WTC11 (cell line): ENCODE data around the gene MLXIPL. TPM values are rescaled to one million over a fixed set of nuclear protein-coding genes. Genes with fewer than 3 reads are reported as not detected.
A peak's percentile ranks its signal among the peaks of the same experiment; 100 is the strongest.

Source experiments
- CREB1 ChIP-seq: sonication (generic); formaldehyde crosslinking; IDR thresholded peaks from 2 replicates; pipeline ENCODE4 v1.8.0; 2023; ENCODE audit warnings: mild to moderate bottlenecking, missing genetic modification reagents
- CREM ChIP-seq: sonication (generic); formaldehyde crosslinking; IDR thresholded peaks from 2 replicates; pipeline ENCODE4 v1.8.1; 2022; ENCODE audit warnings: mild to moderate bottlenecking, missing genetic modification reagents, moderate library complexity
- ESRRA ChIP-seq: sonication (generic); formaldehyde crosslinking; IDR thresholded peaks from 2 replicates; pipeline ENCODE4 v1.8.1; 2022; ENCODE audit warnings: mild to moderate bottlenecking, missing genetic modification reagents, borderline replicate concordance
- ETV6 ChIP-seq: sonication (generic); formaldehyde crosslinking; IDR thresholded peaks from 2 replicates; pipeline ENCODE4 v1.8.1; 2022; ENCODE audit warnings: mild to moderate bottlenecking, missing genetic modification reagents
- JAZF1 ChIP-seq: fragments of 250-450 bp; sonication (Bioruptor Pico); IDR thresholded peaks from 2 replicates; pipeline ENCODE4 v1.9.0; 2021; ENCODE audit warnings: moderate library complexity, mild to moderate bottlenecking, inconsistent platforms
- RELA ChIP-seq: sonication (generic); formaldehyde crosslinking; IDR thresholded peaks from 2 replicates; pipeline ENCODE4 v1.8.1; 2022; ENCODE audit warnings: missing genetic modification reagents, mild to moderate bottlenecking, borderline replicate concordance
- ZNF219 ChIP-seq: sonication (generic); formaldehyde crosslinking; IDR thresholded peaks from 2 replicates; pipeline ENCODE4 v1.8.0; 2023; ENCODE audit warnings: missing genetic modification reagents, mild to moderate bottlenecking, borderline replicate concordance
- ZNF263 ChIP-seq: sonication (generic); formaldehyde crosslinking; IDR thresholded peaks from 2 replicates; pipeline ENCODE4 v1.8.1; 2022; ENCODE audit warnings: low read depth, mild to moderate bottlenecking, moderate library complexity, missing genetic modification reagents
- ZNF317 ChIP-seq: sonication (generic); formaldehyde crosslinking; IDR thresholded peaks from 2 replicates; pipeline ENCODE4 v1.8.1; 2023; ENCODE audit warnings: low read depth, mild to moderate bottlenecking, moderate library complexity, missing genetic modification reagents, borderline replicate concordance
- ZNF416 ChIP-seq: fragments of 250-450 bp; sonication (Bioruptor Pico); IDR thresholded peaks from 2 replicates; pipeline ENCODE4 v1.9.0; 2021; ENCODE audit warnings: mild to moderate bottlenecking, inconsistent platforms
- total RNA-seq: library from RNA; stranded (reverse); gene quantifications from 3 replicates; pipeline ENCODE4 v1.2.3, GENCODE V29; 2021
- TF ChIP-seq, protein P1 (sequence below): sonication (generic); formaldehyde crosslinking; IDR thresholded peaks from 2 replicates; pipeline ENCODE4 v1.8.1; 2023; ENCODE audit warnings: mild to moderate bottlenecking, missing genetic modification reagents, borderline replicate concordance
- TF ChIP-seq, protein P2 (sequence below): sonication (generic); formaldehyde crosslinking; IDR thresholded peaks from 2 replicates; pipeline ENCODE4 v1.8.1; 2022; ENCODE audit warnings: low read depth, missing genetic modification reagents, borderline replicate concordance
- TF ChIP-seq, protein P3 (sequence below): fragments of 250-450 bp; sonication (Bioruptor Pico); IDR thresholded peaks from 2 replicates; pipeline ENCODE4 v2.1.2; 2022; ENCODE audit warnings: mild to moderate bottlenecking, moderate library complexity
- TF ChIP-seq, protein P4 (sequence below): sonication (generic); formaldehyde crosslinking; IDR thresholded peaks from 2 replicates; pipeline ENCODE4 v1.8.0; 2023; ENCODE audit warnings: mild to moderate bottlenecking, missing genetic modification reagents
- TF ChIP-seq, protein P5 (sequence below): sonication (generic); formaldehyde crosslinking; IDR thresholded peaks from 2 replicates; pipeline ENCODE4 v1.8.1; 2022; ENCODE audit warnings: missing genetic modification reagents, borderline replicate concordance
- TF ChIP-seq, protein P6 (sequence below): fragments of 250-450 bp; sonication (Bioruptor Pico); IDR thresholded peaks from 2 replicates; pipeline ENCODE4 v1.9.0; 2021; ENCODE audit warnings: mild to moderate bottlenecking
- TF ChIP-seq, protein P7 (sequence below): sonication (generic); formaldehyde crosslinking; conservative IDR thresholded peaks from 2 replicates; pipeline ENCODE4 v1.8.1; 2023; ENCODE audit warnings: mild to moderate bottlenecking, low read depth, missing genetic modification reagents, moderate library complexity
- TF ChIP-seq, protein P8 (sequence below): sonication (generic); formaldehyde crosslinking; IDR thresholded peaks from 2 replicates; pipeline ENCODE4 v1.8.1; 2022; ENCODE audit warnings: mild to moderate bottlenecking, missing genetic modification reagents, moderate library complexity, borderline replicate concordance

Gene MLXIPL
- total RNA-seq, 1 experiment from 2014 or later = 20.4 TPM

DNA sequence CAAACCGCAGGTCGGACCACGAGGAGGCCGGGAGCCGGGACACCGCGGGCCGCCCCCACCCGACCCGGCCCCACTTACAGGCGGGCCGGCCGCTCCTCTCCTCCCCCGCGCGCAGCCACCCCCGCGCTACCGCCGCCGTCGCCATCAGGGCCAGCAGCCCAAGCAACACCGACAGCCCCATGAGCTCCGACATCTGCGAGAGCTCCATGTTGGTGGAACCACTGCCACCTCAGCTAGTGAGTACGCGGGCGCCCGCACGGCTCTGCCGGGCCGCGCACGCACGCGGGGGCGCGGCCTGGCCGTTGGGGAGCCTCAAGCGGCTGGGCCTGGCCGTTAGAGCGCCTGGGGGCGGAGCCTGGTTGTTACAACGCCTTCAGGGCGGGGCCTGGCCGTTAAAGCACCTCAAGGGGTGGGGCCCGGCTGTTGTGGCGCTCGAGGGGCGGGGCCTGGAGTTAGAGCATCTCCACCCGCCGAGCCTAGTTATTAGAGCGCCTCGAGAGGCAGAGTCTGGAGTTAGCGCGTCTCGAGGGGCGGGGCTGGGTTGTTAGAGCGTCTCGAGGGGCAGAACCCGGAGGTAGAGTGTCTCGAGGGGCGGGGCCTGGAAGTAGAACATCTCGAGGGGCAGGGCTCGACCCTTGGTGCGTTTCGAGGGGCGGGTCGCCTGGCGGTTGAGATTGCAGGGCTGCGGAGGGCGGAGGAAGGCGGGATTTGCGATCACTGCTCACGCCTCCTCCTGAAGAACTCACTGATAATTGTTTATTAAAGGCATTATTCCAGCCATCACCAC lies 45.8 kb downstream of the MLXIPL start, which contains the start of gene TBL2 (continued):
- TF ChIP-seq, protein P1, sequence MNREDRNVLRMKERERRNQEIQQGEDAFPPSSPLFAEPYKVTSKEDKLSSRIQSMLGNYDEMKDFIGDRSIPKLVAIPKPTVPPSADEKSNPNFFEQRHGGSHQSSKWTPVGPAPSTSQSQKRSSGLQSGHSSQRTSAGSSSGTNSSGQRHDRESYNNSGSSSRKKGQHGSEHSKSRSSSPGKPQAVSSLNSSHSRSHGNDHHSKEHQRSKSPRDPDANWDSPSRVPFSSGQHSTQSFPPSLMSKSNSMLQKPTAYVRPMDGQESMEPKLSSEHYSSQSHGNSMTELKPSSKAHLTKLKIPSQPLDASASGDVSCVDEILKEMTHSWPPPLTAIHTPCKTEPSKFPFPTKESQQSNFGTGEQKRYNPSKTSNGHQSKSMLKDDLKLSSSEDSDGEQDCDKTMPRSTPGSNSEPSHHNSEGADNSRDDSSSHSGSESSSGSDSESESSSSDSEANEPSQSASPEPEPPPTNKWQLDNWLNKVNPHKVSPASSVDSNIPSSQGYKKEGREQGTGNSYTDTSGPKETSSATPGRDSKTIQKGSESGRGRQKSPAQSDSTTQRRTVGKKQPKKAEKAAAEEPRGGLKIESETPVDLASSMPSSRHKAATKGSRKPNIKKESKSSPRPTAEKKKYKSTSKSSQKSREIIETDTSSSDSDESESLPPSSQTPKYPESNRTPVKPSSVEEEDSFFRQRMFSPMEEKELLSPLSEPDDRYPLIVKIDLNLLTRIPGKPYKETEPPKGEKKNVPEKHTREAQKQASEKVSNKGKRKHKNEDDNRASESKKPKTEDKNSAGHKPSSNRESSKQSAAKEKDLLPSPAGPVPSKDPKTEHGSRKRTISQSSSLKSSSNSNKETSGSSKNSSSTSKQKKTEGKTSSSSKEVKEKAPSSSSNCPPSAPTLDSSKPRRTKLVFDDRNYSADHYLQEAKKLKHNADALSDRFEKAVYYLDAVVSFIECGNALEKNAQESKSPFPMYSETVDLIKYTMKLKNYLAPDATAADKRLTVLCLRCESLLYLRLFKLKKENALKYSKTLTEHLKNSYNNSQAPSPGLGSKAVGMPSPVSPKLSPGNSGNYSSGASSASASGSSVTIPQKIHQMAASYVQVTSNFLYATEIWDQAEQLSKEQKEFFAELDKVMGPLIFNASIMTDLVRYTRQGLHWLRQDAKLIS = no peak
- TF ChIP-seq, protein P2, sequence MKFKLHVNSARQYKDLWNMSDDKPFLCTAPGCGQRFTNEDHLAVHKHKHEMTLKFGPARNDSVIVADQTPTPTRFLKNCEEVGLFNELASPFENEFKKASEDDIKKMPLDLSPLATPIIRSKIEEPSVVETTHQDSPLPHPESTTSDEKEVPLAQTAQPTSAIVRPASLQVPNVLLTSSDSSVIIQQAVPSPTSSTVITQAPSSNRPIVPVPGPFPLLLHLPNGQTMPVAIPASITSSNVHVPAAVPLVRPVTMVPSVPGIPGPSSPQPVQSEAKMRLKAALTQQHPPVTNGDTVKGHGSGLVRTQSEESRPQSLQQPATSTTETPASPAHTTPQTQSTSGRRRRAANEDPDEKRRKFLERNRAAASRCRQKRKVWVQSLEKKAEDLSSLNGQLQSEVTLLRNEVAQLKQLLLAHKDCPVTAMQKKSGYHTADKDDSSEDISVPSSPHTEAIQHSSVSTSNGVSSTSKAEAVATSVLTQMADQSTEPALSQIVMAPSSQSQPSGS (CRISPR knock-in tag) = no peak
- TF ChIP-seq CREM (CRISPR knock-in tag) = no peak
- TF ChIP-seq, protein P3, sequence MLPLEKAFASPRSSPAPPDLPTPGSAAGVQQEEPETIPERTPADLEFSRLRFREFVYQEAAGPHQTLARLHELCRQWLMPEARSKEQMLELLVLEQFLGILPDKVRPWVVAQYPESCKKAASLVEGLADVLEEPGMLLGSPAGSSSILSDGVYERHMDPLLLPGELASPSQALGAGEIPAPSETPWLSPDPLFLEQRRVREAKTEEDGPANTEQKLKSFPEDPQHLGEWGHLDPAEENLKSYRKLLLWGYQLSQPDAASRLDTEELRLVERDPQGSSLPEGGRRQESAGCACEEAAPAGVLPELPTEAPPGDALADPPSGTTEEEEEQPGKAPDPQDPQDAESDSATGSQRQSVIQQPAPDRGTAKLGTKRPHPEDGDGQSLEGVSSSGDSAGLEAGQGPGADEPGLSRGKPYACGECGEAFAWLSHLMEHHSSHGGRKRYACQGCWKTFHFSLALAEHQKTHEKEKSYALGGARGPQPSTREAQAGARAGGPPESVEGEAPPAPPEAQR (CRISPR knock-in tag) = no peak
- TF ChIP-seq ZNF219 (CRISPR knock-in tag) = peak; percentile 36; the same call in 1 of the 2 replicates
- 0 out of 2 replicates have a peak, but pooled peaks have one; percentile 50 for TF ChIP-seq ZNF317 (CRISPR knock-in tag)
- TF ChIP-seq ETV6 (CRISPR knock-in tag) = peak; percentile 50
- 0 out of 2 replicates have a peak, but pooled peaks have one; percentile 37 for TF ChIP-seq ZNF416
- TF ChIP-seq, protein P4, sequence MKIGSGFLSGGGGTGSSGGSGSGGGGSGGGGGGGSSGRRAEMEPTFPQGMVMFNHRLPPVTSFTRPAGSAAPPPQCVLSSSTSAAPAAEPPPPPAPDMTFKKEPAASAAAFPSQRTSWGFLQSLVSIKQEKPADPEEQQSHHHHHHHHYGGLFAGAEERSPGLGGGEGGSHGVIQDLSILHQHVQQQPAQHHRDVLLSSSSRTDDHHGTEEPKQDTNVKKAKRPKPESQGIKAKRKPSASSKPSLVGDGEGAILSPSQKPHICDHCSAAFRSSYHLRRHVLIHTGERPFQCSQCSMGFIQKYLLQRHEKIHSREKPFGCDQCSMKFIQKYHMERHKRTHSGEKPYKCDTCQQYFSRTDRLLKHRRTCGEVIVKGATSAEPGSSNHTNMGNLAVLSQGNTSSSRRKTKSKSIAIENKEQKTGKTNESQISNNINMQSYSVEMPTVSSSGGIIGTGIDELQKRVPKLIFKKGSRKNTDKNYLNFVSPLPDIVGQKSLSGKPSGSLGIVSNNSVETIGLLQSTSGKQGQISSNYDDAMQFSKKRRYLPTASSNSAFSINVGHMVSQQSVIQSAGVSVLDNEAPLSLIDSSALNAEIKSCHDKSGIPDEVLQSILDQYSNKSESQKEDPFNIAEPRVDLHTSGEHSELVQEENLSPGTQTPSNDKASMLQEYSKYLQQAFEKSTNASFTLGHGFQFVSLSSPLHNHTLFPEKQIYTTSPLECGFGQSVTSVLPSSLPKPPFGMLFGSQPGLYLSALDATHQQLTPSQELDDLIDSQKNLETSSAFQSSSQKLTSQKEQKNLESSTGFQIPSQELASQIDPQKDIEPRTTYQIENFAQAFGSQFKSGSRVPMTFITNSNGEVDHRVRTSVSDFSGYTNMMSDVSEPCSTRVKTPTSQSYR = no peak
- TF ChIP-seq, protein P5, sequence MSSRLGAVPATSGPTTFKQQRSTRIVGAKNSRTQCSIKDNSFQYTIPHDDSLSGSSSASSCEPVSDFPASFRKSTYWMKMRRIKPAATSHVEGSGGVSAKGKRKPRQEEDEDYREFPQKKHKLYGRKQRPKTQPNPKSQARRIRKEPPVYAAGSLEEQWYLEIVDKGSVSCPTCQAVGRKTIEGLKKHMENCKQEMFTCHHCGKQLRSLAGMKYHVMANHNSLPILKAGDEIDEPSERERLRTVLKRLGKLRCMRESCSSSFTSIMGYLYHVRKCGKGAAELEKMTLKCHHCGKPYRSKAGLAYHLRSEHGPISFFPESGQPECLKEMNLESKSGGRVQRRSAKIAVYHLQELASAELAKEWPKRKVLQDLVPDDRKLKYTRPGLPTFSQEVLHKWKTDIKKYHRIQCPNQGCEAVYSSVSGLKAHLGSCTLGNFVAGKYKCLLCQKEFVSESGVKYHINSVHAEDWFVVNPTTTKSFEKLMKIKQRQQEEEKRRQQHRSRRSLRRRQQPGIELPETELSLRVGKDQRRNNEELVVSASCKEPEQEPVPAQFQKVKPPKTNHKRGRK (CRISPR knock-in tag) = no peak
- no peak for TF ChIP-seq CREB1 (CRISPR knock-in tag)
- 0 out of 2 replicates have a peak, but pooled peaks have one; percentile 36 for TF ChIP-seq RELA (CRISPR knock-in tag)
- no peak for TF ChIP-seq JAZF1 (CRISPR knock-in tag)
- TF ChIP-seq, protein P6, sequence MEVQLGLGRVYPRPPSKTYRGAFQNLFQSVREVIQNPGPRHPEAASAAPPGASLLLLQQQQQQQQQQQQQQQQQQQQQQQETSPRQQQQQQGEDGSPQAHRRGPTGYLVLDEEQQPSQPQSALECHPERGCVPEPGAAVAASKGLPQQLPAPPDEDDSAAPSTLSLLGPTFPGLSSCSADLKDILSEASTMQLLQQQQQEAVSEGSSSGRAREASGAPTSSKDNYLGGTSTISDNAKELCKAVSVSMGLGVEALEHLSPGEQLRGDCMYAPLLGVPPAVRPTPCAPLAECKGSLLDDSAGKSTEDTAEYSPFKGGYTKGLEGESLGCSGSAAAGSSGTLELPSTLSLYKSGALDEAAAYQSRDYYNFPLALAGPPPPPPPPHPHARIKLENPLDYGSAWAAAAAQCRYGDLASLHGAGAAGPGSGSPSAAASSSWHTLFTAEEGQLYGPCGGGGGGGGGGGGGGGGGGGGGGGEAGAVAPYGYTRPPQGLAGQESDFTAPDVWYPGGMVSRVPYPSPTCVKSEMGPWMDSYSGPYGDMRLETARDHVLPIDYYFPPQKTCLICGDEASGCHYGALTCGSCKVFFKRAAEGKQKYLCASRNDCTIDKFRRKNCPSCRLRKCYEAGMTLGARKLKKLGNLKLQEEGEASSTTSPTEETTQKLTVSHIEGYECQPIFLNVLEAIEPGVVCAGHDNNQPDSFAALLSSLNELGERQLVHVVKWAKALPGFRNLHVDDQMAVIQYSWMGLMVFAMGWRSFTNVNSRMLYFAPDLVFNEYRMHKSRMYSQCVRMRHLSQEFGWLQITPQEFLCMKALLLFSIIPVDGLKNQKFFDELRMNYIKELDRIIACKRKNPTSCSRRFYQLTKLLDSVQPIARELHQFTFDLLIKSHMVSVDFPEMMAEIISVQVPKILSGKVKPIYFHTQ (CRISPR knock-in tag) = no peak
- no peak for TF ChIP-seq ZNF263 (CRISPR knock-in tag)
- TF ChIP-seq, protein P7, sequence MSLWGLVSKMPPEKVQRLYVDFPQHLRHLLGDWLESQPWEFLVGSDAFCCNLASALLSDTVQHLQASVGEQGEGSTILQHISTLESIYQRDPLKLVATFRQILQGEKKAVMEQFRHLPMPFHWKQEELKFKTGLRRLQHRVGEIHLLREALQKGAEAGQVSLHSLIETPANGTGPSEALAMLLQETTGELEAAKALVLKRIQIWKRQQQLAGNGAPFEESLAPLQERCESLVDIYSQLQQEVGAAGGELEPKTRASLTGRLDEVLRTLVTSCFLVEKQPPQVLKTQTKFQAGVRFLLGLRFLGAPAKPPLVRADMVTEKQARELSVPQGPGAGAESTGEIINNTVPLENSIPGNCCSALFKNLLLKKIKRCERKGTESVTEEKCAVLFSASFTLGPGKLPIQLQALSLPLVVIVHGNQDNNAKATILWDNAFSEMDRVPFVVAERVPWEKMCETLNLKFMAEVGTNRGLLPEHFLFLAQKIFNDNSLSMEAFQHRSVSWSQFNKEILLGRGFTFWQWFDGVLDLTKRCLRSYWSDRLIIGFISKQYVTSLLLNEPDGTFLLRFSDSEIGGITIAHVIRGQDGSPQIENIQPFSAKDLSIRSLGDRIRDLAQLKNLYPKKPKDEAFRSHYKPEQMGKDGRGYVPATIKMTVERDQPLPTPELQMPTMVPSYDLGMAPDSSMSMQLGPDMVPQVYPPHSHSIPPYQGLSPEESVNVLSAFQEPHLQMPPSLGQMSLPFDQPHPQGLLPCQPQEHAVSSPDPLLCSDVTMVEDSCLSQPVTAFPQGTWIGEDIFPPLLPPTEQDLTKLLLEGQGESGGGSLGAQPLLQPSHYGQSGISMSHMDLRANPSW = no peak
- TF ChIP-seq ESRRA (CRISPR knock-in tag) = no peak
- TF ChIP-seq, protein P8, sequence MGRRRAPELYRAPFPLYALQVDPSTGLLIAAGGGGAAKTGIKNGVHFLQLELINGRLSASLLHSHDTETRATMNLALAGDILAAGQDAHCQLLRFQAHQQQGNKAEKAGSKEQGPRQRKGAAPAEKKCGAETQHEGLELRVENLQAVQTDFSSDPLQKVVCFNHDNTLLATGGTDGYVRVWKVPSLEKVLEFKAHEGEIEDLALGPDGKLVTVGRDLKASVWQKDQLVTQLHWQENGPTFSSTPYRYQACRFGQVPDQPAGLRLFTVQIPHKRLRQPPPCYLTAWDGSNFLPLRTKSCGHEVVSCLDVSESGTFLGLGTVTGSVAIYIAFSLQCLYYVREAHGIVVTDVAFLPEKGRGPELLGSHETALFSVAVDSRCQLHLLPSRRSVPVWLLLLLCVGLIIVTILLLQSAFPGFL (CRISPR knock-in tag) = no peak
